Heart right ventricle (tissue), 16 donors: ENCODE measurements around the gene FOXRED2. TPM values are rescaled to one million over a fixed set of nuclear protein-coding genes. Genes with fewer than 3 reads are reported as not detected.

Source experiments
- ATAC-seq, 8 donors: fragments of 200-7000 bp; cut with Tn5 transposase; one replicate each; pipeline ENCODE4 v1.9.1; 2020; ENCODE audit warnings: mild to moderate bottlenecking in 8 of 8, moderate library complexity in 8 of 8, moderate number of reproducible peaks in 1 of 8
- DNase-seq, 2 donors: peaks; one replicate each; pipeline ENCODE4 v3.0.0-alpha.2; 2020
- H3K27ac ChIP-seq, 10 donors: fragments of 200-600 bp; sonication (generic) in 2 of 10; one replicate each; pipeline versions ENCODE4 v1.5.0 to v1.8.0; 2020 to 2022; ENCODE audit warnings: mild to moderate bottlenecking in 3 of 10
- H3K27me3 ChIP-seq, 7 donors: fragments of 200-600 bp; one replicate each; pipeline ENCODE4 v1.8.0; 2021 to 2022; ENCODE audit warnings: mild to moderate bottlenecking in 2 of 7
- H3K36me3 ChIP-seq, 9 donors: fragments of 200-600 bp; sonication (generic) in 1 of 9; one replicate each; pipeline versions ENCODE4 v1.5.0 to v1.8.0; 2020 to 2022; ENCODE audit warnings: mild to moderate bottlenecking in 2 of 9
- H3K4me1 ChIP-seq, 9 donors: fragments of 200-600 bp; sonication (generic) in 1 of 9; one replicate each; pipeline versions ENCODE4 v1.5.0 to v1.8.0; 2020 to 2022; ENCODE audit warnings: mild to moderate bottlenecking in 4 of 9
- H3K4me3 ChIP-seq, 10 donors: fragments of 200-600 bp; sonication (generic) in 2 of 10; one replicate each; pipeline versions ENCODE4 v1.5.0 to v1.8.0; 2020 to 2022; ENCODE audit warnings: mild to moderate bottlenecking in 7 of 10, moderate library complexity in 2 of 10
- H3K9me3 ChIP-seq, 11 donors: fragments of 200-600 bp in 10 of 11; sonication (generic) in 2 of 11; one replicate each; pipeline versions ENCODE4 v1.5.0 to v1.8.0; 2013 to 2022; ENCODE audit warnings: mild to moderate bottlenecking in 2 of 11, control low read depth in 1 of 11, moderate library complexity in 1 of 11
- CTCF ChIP-seq, 9 donors: fragments of 200-600 bp; sonication (generic) in 2 of 9; IDR thresholded peaks; one replicate each; pipeline versions ENCODE4 v1.5.0 to v1.8.0; 2021 to 2022; ENCODE audit warnings: antibody characterized with exemption in 9 of 9, mild to moderate bottlenecking in 5 of 9, moderate library complexity in 1 of 9
- WGBS, 2 donors: extraction: QIAGEN DNeasy Blood & Tissue Kit; methylation state at CpG; one replicate each; pipeline ENCODE4 v1.1.7; 2013; ENCODE audit warnings: inconsistent platforms in 1 of 2; 5-methylcytosine and 5-hydroxymethylcytosine counted together
- intact Hi-C, 10 donors: fragments of 100-400 bp; cut with DNase I; formaldehyde crosslinking; loops; one replicate each; pipeline versions ENCODE4 v1.11.1 to v1.14.2; 2022
- polyA plus RNA-seq, 2 donors: library from polyadenylated mRNA; stranded (reverse); fragments of 200-250 nt; gene quantifications; one replicate each; pipeline ENCODE4 v1.2.3, GENCODE V29; 2013
- total RNA-seq, 10 donors: library from RNA; stranded (reverse); fragmentation: NEBNext Ultra II Directional in 3 of 10; extraction: Animal tissue kit (Norgen Biotek cat#: 25700) in 3 of 10; gene quantifications; one replicate each; pipeline versions ENCODE4 v1.2.1 to v1.2.4, GENCODE V29; 2021 to 2023
- donor health status: Arrhythmogenic right ventricular cardiomyopathy.
- donor health status: ischemic (EF 13 %, LVEDD 7.1; RV severe dilation, severe dysfunction).
- donor health status: healthy with polysubstance abuse.
- donor health status: DM: no; HTN: yes; CAD: no.
- donor health status: DM: no; HTN: no; CAD: no.
- donor health status: ischemic (EF 25% LVEDD 6.9; RV normal size, moderate dysfunction).
- donor health status: ischemic (EF 25% LVEDD 5.7; RV mildly dilated, moderate dysfunction).
- donor health status: healthy.
- donor health status: DM: yes; HTN: yes; CAD: no.
- donor health status: Ischemic cardiomyopathy.
- donor health status: ischemic (EF 35%, LVEDD 5.7; RV mildly dilated, moderate dysfunction).
- donor health status: nonischemic (EF 11% LVEDD 7.7; RV severe dilation, severe dysfunction).
- donor health status: DM: yes; HTN: yes; CAD: no.
- donor health status: PGD.
- donor health status: ischemic (EF 29% LVEDD 5.4; RV normal size, mild dysfunction).
- donor health status: nonischemic (EF 23%, LVEDD 6.1; RV moderate dilation, normal function).

The FOXRED2 gene
- total and polyA plus RNA-seq, 12 donors = 2.2 to 15.7 (median 8.5) TPM

GRCh38 chr22:36464715-36465231 lies 42.1 kb downstream of the FOXRED2 start:
- Histone ChIP-seq H3K4me3 (no peak overlapping the region), H3K36me3 (peaks cover 0 to 8% (median 0%) of the 10 kb centered on the region in 9 donors), H3K27me3 (no peaks in the 10 kb centered on the region), H3K9me3 (no peaks in the 10 kb centered on the region), H3K4me1 (peaks cover 22 to 92% (median 81%) of the 10 kb centered on the region in 9 donors), H3K27ac (peak overlapping the region; percentile 70 to 97 (median 90))
- TF ChIP-seq CTCF (IDR thresholded peaks at IDR 0.05) = peak in 1 of 9 donors; percentile 7
- ATAC-seq = peak in 1 of 8 donors; percentile 1
- intact Hi-C loops = loop anchor here in 6 of 10 donors (1.0 to 5.0 kb wide), 4 partner anchors 77 to 142 kb away; partner anchors contain the start of gene MYH9 (in 4 of the 6)
- no peak for DNase-seq
- 80 to 81% methylated on average over 20 of the region's 20 CpGs for WGBS, 2 donors

GRCh38 chr22:36463783-36464184 lies 43.1 kb downstream of the FOXRED2 start:
- peaks cover 0 to 8% (median 0%) of the 10 kb centered on the region in 9 donors for H3K36me3 ChIP-seq
- H3K4me3 ChIP-seq = no peak overlapping the region
- TF ChIP-seq CTCF (IDR thresholded peaks at IDR 0.05) = no peak
- intact Hi-C loops = loop anchor here in 3 of 10 donors (2.0 to 5.0 kb wide), 3 partner anchors 76 to 139 kb away; partner anchors contain the start of gene MYH9 (in 1 of the 3)
- H3K9me3 ChIP-seq = no peaks in the 10 kb centered on the region
- peak overlapping the region; percentile 70 to 97 (median 90) for H3K27ac ChIP-seq
- no peaks in the 10 kb centered on the region for H3K27me3 ChIP-seq
- H3K4me1 ChIP-seq = peaks cover 22 to 84% (median 72%) of the 10 kb centered on the region in 9 donors
- DNase-seq (peak; percentile 68 to 79), ATAC-seq (peak; percentile 23 to 72 (median 56))
- WGBS, 2 donors = 63 to 70% methylated on average over 17 of the region's 17 CpGs

- DNase-seq = no peak
- WGBS, 2 donors = 59 to 62% methylated on average over 16 of the region's 16 CpGs
- intact Hi-C loops = loop anchor here in 2 of 10 donors (2.0 to 5.0 kb wide), 2 partner anchors 75 to 137 kb away; partner anchors contain the start of gene MYH9 (in 1 of the 2)
Measured at GRCh38 chr22:36461665-36462649, 44.9 kb downstream of the FOXRED2 start.

More at GRCh38 chr22:36461665-36462649, 44.9 kb downstream of the FOXRED2 start:
- TF ChIP-seq CTCF (IDR thresholded peaks at IDR 0.05) = no peak
- no peaks in the 10 kb centered on the region for H3K27me3 ChIP-seq
- H3K27ac ChIP-seq = peak overlapping the region; percentile 62 to 97 (median 90)
- ATAC-seq = peak in 6 of 8 donors; percentile 1 to 41 (median 22)
- peaks cover 21 to 83% (median 73%) of the 10 kb centered on the region in 9 donors for H3K4me1 ChIP-seq
- H3K9me3 ChIP-seq = no peaks in the 10 kb centered on the region
- H3K4me3 ChIP-seq = no peak overlapping the region
- peaks cover 0 to 7% (median 0%) of the 10 kb centered on the region in 9 donors for H3K36me3 ChIP-seq
